Measurements from ENCODE around the gene SPHKAP.

Gene SPHKAP

DNA sequence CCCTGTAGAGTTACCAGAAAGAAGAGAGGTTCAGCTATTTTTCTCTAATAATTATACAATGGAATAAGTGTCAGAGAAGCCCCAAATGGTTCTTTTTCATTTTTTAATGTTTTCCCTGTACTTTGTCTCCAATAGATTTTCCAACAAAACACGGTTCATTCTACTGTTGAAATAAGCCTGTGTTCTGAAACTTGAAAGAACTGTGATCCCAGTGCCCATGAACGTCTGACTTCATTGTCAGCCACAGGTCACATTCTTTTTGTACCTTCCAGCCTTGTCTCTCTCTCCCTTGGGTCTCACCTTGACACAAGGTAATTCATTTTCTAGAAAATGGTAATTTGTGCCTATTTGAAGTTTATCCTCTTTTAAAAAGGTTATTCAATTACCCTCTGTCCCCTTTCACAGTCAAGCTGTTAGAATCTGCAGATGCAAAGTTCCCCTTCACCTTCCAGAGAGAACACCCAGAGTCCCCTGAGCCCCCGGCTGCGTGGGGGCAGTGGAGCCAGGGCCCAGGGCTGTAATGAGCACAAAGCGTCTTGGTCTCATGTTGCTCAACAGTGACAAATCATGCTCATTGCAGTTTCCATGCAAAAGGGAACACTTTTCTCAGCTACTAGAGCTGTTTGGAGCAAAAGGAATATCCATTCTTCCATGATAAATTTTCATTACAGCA is 115.2 kb downstream of the SPHKAP start:
- POLR2A ChIA-PET = no interaction called here
- no peak for DNase-seq (ENCODE audit: extremely low spot score)
- TF ChIP-seq, protein P1, sequence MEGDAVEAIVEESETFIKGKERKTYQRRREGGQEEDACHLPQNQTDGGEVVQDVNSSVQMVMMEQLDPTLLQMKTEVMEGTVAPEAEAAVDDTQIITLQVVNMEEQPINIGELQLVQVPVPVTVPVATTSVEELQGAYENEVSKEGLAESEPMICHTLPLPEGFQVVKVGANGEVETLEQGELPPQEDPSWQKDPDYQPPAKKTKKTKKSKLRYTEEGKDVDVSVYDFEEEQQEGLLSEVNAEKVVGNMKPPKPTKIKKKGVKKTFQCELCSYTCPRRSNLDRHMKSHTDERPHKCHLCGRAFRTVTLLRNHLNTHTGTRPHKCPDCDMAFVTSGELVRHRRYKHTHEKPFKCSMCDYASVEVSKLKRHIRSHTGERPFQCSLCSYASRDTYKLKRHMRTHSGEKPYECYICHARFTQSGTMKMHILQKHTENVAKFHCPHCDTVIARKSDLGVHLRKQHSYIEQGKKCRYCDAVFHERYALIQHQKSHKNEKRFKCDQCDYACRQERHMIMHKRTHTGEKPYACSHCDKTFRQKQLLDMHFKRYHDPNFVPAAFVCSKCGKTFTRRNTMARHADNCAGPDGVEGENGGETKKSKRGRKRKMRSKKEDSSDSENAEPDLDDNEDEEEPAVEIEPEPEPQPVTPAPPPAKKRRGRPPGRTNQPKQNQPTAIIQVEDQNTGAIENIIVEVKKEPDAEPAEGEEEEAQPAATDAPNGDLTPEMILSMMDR (IDR thresholded peaks at IDR 0.05; ENCODE audit: control extremely low read depth, extremely low read depth, low read depth, missing control alignments) = no peak
- CTCF ChIA-PET = interaction anchor here (1.2 kb wide), 1 partner anchor 8 kb away, joined by 3 read pairs; no protein-coding TSS in a partner anchor

DNA sequence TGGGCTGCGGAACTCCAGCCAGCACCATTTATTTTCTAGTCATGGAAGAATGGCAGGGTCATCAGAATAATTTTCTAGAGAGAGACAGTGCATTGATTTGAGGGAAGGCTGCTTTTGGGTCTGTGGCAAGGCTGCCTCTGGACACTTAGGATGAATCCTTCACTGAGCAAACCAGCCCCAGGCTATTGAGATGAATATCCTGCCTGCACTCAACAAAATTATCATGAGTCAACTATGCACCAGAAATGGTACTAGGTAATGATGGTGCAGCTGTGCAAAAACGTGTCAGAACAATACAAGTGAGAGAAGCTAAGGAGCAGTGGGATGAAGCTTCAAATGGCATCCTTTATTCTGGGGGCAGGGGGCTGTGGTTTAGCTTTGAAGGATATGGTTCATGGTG is 115.8 kb downstream of the SPHKAP start:
- TF ChIP-seq, protein P1 (IDR thresholded peaks at IDR 0.05; ENCODE audit: control extremely low read depth, extremely low read depth, low read depth, missing control alignments) = no peak
- CTCF ChIA-PET = no interaction called here
- DNase-seq (ENCODE audit: extremely low spot score) = no peak

DNA sequence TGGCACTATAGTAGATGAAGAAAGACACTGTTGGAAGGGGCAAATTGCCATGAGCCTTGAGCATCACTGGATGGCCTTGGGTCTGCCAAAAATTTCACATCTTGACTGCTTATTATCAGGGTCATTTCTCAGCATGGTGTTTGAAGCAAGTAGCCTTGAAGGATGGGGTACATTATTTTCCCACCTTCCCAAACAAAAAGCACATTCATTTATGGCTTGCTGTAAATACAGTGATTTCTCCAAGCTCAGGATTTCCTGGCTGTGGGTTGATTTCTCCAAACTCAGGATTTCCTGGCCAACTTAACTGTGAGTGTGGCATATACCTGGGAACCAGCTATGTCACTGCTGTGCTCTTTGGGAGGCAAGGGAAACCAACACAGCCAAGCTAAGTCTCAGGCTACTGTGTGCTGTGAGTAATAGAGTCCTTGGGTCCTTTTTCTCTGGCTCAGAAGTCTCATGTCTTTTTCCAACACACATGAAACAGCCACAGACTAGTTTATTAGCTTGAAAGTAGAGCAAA is 116.6 kb downstream of the SPHKAP start:
- CTCF ChIA-PET = interaction anchor here (0.9 kb wide), 1 partner anchor 25 kb away, joined by 5 read pairs; no protein-coding TSS in a partner anchor
- POLR2A ChIA-PET = no interaction called here
- no peak for DNase-seq (ENCODE audit: extremely low spot score)
- TF ChIP-seq, protein P1 (IDR thresholded peaks at IDR 0.05; ENCODE audit: control extremely low read depth, extremely low read depth, low read depth, missing control alignments) = no peak

More for the DNA sequence above, 115.8 kb downstream of the SPHKAP start:
- POLR2A ChIA-PET = no interaction called here

DNA sequence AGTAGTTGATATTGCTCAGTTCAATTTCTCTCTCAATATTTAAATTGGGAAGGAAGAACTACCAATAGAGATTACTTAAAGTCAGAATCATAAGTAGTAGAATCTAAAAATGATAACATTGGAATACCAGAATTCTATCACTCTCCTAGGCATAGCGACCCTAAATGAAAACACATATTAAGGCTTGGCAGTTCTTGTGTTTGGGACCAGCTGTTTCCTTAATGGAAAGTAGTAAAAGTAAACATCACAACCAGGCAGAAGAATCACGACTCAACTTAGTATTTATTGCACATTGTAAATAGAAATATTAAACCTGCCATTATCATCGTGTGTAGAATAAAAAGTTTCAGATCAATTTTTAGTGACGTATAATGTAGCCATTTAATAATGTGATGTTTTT is 117.5 kb downstream of the SPHKAP start:
- ChIA-PET POLR2A (no interaction called here), CTCF (no interaction called here)
- DNase-seq (ENCODE audit: extremely low spot score) = no peak
- TF ChIP-seq, protein P1 (IDR thresholded peaks at IDR 0.05; ENCODE audit: control extremely low read depth, extremely low read depth, low read depth, missing control alignments) = no peak

DNA sequence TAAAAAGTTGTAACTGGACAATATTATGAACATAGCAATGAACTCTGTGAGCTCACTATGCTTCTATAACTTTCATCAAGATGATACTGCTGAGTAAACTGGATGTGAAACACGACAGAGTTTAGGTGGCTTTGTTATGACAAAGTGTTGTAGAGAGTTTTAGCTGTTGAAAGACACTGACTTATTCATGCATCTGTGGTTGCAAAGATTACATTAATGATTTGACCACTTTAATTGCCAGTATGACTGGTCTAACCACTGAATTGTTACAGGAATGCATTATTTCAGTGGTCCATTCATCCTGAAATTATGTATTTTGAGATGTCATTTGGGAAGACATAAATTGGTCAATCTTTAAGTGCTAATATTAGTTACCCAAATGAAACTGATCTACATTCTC is 117.9 kb downstream of the SPHKAP start:
- ChIA-PET CTCF (no interaction called here), POLR2A (no interaction called here)
- TF ChIP-seq, protein P1 (IDR thresholded peaks at IDR 0.05; ENCODE audit: control extremely low read depth, extremely low read depth, low read depth, missing control alignments) = no peak
- no peak for DNase-seq (ENCODE audit: extremely low spot score)

DNA sequence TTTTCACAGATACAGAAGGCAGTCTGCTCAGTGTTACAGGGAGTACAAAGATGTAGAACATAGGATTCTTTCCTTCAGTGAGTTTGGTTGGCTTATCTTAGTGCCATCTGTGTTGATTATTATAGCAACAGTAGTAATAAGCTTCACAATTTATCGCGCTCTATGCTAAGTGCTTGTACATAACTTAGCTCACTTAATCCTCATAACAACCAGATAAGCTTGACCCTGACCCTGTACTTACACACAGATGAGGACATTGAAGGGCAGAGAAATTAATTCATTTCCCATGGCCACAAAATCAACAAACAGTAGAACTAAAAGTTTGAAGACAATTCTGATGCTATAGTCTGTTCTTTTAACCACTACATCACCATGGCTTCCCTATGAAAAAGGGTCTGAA is 121.8 kb downstream of the SPHKAP start:
- no peak for DNase-seq (ENCODE audit: extremely low spot score)
- ChIA-PET POLR2A (no interaction called here), CTCF (no interaction called here)
- TF ChIP-seq, protein P1 (IDR thresholded peaks at IDR 0.05; ENCODE audit: control extremely low read depth, extremely low read depth, low read depth, missing control alignments) = no peak

All from GM10248 (cell line).